HG03280 (cell line): ENCODE results near the gene MGA.

Source experiments
- ATAC-seq: cut with Tn5 transposase; IDR thresholded peaks from one replicate; pipeline ENCODE4 v1.9.1; 2021; ENCODE audit warnings: mild to moderate bottlenecking, moderate library complexity; ENCODE audit not compliant: unreplicated experiment

Gene MGA

DNA sequence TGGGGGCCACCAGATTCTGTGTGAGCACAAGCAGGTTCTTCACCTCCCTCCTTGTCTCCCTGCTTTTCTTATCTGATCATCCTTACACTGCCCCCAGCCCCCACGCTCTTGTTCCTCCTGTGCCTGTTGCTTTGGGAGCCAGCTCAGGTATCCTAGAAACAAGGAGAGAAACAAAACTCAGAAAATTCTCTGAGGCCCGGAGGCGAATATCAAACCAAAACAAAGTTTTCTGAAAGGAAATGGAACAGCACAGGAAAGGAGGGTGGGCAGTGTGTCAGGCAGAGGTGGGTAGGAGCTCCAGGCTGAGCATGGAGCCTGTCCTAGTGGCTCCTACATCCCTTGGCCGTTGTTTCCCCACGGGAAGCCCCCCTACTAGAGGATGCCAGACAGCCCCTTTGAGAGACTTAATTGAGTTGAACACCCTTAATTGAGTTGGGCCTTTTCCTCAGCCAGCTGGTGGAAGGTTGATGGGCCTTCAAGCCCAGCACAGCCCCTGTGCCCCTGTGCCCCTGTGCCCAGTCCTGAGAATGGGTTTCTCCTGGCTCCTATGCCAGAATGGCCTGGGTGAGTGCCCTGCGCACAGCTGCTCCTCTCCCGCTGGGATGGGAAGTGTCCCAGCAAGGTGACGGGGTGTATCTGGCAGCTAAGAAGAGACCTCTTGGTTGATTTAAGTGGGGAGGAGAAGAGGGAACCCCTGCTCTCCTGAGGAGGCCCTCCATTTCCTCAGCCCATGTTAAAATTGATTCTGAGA, 144.9 kb downstream of the MGA start:
- ATAC-seq: no peak

DNA sequence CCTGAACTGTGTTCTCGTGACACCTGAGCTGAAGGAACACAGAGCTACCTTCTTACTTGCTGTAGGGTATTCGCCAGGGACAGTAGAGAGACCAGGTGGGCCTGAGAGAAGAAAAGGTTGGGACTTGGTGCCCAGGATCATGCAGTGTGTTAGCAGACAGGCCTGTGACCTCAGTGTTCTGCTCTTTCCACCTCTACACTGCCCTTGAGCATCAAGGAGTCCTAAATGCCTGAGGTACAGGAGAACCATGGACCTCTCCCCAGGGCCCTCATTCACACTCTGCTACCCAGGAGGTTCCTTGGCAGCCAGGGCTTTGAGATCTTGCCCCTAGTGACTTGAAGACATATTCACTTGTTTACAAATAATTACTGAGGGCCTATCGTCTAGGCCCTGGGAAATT, 145.5 kb downstream of the MGA start:
- ATAC-seq: no peak

DNA sequence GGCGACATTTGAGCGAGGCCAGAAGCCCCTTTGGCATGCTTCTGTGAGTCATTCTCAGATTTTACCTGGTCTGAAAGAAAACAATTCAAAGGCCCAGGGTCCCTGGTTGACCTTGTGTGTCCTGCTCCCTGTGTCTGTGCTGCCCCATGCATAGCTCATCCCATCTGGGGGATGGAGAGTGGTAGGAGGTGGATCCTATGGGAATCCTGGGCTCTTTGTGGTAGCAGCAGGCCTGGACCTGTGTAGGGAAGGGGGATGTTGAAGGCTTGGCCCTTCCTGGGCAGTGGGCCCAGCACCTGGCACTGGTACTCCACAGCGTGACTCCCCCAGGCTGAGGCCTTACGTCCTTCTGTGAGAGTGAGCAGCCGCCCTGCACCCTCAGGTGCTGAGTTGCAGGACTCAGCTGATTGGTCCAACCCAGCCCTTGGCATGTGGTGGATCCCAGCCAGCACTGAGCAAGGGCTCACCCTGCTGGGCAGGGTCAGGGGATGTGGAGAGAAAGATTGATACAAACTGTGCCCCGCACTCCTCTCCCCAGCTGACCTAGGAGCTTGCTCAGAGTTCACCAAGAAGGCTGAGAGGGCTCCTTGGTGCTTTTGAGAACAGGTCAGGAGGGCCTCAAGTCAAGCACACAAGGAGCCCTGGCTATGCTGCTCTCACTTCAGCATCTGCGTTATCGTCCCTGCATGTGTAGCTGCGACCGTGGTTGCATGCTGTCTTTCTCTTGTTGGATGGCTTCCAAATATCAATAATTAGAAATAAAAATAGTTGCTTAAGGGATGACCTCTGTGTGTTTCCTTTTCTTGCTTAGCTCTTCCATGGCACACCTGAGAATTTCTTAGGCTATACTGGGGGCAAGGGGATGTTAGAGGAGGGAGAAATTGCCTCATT, 146.3 kb downstream of the MGA start:
- no peak for ATAC-seq

DNA sequence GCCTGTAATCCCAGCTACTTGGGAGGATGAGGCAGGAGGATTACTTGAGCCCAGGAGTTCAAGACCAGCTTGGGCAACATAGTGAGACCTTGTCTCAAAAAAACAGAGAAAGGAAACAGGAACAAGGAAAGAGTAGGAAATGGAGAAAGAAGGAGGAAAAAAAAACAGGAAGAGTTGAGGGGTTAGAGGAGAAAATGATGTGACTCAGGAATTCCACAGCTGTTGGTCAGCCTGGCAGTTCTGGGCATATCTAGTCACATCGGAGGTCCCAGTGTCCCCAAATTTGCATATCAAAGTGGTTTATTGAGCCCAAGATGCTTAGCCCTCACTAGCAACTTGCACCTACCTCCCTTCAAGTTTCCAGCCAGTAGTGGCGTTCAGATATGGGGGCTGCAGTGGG, 148.9 kb downstream of the MGA start:
- no peak for ATAC-seq

DNA sequence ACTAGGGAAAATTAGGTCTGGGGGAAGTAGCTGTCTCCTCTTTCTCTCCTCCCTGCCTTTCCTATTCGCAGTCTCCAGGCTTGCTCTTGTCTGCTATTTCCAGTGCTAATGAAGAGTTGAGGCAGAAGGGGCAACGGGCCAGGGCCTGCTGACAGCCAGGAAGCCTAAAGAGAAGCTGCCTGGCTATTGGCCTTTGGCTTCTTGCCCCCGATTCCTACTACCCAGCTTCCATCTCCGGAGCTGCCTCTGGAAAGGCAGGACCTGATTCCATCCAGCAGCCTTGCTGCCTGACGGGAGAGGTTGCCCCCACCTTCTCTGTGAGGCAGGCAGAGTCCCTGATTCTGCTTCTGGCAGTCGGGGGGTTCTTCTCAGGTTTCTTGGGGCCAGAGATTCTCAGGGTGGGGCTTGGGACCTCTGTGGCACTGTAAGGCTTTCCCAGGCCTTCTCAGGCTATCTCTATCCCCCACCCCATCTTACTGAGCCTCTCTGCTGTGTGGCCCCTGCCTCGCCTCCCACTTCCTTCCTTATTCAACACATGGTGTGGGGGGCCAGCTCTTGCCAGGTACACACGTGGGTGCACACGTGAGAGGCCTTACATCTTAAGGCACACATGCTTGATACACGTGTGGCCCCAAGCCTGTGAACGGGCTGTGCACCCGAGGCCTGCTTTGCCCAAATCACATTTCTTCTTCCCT, 149.5 kb downstream of the MGA start:
- no peak for ATAC-seq

DNA sequence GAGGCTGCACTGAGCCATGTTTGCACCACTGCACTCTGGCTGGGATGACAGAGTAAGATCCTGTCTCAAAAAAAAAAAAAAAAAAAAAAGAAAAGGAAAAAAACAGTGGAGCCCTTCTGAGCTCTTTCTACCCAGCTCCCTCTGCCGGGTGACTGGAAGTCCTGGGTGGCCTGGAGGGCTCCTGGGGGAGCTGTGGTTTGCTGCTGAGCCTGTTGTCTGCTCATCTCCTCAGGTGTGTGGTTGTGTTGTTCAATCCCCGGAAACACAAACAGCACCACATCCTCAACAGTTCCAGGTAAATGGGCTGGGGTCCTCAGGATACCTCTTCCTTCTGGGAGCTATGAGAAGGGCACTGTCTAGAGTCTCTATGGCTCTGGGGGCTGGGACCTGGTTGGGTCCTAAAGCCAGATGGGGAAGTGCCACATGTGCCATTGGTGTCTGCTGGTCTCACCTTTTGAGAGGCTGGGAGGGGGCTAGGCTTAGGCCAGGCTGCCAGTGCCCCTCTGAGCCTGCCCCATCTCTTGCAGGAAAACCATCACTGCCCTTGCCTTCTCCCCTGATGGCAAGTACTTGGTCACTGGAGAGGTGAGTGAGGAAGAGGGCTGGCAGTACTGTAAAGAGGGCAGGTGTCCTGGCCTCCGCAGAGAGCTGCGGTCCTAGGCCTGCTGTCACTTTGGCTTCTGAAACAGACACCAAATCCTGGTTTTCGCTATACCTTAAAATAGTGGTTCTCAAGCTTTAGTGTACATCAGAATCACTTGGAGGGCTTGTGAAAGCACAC, 150.6 kb downstream of the MGA start:
- ATAC-seq: no peak

DNA sequence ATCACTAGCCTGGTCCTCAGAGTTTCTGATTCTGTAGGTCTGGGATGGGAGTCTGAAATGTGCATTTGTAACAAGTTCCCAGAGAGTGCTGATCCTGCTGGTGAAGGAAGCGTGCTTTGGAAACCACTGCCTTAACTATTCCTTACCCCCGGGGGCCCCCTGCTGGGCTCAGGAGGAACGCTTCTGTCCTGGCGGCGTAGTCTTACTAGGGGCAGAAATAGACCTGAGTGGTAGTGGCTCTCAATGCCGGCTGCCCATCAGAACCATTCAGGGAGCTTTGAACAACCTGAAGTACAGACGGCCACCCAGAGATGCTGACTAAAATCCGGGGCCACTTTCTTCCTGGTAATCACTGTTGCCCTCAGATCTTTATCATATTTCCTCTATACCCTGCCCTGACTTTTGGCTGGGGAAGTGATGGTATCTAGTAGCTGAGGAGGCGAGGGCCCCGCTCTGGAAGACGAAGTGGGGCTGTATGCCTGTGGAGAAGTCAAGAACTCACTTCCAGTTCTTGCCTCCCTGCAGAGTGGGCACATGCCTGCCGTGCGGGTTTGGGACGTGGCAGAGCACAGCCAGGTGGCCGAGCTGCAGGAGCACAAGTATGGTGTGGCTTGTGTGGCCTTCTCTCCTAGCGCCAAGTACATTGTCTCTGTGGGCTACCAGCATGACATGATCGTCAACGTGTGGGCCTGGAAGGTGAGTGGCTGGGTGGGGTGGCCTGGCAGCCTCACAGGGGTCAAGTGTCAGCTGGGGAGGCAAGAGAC, 151.4 kb downstream of the MGA start:
- ATAC-seq: no peak

DNA sequence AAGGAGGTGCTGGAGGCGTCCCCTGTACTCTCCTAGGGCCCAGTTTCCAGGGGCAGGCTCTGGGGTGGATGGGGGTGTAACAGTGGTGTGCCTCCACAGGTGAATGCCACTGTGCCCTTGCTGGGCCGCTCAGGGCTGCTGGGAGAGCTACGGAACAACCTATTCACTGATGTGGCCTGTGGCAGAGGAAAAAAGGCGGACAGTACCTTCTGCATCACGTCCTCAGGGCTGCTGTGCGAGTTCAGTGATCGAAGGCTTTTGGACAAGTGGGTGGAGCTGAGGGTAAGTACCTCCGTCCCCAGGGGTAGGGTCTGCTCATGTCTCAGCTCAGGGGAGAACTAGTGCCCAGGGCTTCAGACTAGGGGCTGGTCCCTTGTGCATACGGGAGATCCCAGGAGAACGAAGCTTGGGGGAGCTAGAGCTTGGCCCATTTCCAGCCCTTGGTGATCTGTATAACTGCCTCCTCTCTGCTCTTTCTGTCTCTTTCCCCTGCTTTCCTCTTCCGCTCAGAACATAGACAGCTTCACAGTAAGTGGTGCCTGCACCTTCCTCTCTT, 152.7 kb downstream of the MGA start:
- no peak for ATAC-seq

DNA sequence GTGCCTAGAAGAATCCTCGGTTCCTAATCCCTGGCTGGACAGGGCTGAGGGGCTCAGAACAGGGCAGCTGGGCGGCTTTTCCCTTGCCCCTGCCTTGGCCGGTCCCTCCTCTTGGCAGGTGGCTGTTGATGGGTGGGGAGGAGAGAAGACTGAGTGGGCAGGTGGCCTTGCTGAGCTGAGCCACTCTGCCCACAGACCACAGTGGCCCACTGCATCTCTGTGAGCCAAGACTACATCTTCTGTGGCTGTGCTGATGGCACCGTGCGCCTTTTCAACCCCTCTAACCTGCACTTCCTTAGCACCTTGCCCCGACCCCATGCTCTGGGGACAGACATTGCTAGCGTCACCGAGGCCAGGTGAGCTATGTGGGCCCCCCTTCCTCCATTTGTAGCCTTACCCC, 153.2 kb downstream of the MGA start:
- no peak for ATAC-seq

DNA sequence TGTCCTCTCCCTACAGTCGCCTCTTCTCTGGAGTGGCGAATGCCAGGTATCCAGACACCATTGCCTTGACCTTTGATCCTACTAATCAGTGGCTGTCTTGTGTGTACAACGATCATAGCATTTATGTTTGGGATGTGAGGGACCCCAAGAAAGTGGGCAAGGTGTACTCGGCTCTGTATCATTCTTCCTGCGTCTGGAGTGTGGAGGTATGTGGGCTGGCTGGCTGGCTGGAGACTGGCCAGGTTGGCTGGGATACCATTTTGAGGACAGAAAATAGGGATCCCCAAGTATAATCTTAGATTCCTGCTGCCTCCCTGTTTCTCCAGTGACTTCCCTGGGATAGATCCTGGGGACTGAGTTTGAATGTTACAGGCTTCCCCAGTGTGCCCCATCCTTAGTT, 154.3 kb downstream of the MGA start:
- ATAC-seq: no peak

DNA sequence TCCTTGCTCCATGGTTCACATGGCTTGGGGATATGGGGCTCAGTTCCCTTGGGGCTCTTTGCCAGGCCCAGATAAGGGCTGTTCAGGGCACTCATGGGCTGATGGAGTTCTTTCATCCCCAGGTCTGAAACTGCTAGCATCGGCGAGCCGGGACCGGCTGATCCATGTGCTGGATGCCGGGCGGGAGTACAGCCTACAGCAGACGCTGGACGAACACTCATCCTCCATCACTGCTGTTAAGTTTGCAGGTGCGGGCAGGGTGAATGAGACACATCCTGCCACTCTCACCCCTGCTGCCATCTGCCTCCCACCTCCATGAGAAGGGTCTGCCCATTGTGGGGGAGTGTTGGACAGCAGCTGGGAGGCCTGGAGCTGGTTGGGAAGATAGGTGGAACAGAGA, 156.6 kb downstream of the MGA start:
- ATAC-seq: no peak

DNA sequence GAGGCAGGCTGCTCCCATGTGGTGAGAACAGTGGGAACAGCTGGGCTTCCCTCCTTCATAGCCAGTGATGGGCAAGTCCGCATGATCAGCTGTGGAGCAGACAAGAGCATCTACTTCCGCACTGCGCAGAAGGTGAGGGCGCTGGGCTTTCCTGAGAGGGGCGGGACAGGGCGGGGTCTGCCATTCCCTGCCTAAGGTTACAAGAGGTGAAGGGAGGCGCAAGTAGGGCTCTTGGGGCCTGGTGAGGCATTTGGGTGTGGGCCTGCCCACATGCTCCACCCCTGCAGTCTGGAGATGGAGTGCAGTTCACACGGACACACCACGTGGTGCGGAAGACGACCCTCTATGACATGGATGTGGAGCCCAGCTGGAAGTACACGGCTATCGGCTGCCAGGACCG, 157.1 kb downstream of the MGA start:
- no peak for ATAC-seq

DNA sequence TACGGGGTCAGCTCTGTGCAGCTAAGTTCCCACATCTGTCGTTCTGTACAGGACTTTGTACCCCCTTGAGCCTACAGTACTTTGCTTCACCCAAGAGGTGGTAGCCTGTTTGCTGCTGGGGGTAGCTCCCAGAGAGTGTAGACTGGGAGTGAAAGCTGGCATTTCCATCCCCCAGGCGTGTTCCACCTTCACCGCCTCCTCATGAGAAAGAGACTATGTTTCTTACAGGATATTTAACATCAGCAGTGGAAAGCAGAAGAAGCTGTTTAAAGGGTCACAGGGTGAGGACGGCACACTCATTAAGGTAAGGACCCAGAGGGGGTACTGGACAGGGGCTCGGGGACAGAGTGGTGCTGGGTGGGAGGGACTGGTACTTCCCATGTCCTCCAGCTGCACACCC, 157.6 kb downstream of the MGA start:
- no peak for ATAC-seq

DNA sequence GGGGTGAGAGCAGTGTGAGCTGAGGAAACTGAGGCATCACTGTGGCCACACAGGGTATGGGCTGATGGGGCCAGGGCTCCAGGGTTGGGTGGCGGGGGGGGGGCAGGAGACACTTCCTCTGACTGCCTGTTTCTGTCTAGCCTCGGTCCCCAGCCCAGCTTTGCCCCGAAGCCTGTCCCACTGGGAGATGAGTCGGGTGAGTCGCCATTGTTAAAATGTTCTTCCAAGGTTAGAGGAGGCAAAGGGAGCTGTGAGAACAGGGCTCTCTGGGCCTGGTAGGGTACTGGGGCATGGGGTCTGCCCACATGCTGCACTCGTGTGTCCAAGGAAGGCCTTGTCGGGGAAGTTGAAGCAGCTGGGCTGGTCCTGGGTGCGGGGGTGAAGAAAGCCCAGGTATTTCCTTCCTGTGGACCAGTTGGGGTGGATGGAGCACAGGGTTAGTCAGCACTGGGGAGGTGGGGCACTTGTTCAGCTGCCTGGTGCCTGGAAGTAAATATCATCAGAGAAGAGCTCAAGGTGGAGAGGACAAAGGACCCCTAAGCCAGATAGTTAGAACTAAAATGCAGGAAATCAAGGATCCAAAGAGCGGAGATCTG, 159.3 kb downstream of the MGA start:
- ATAC-seq: no peak

DNA sequence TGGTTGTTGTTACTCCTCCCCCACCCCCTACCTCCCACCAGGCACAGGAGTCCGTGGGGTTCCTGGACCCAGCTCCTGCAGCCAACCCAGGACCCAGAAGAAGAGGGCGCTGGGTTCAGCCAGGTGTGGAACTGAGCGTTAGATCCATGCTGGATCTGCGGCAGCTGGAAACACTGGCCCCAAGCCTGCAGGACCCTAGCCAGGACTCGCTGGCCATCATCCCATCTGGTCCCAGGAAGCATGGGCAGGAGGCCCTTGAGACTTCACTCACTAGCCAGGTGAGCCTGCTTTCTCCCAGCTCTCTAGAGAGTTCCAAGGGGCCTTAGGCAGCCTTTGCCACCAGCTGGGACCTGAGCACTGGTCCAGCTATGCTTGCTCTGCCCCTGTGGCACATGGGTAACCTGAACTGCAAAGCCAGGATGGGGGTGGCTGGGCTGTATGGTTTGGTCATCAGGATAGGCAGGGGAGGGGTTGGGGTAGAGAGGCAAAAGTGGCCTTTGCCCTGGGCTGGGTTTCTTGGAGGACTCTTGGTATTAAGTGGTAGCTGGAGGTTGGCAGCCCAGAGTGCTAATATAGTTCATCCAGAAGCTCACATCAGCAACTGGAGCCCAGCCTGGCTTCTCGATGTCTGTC, 160.7 kb downstream of the MGA start:
- no peak for ATAC-seq

DNA sequence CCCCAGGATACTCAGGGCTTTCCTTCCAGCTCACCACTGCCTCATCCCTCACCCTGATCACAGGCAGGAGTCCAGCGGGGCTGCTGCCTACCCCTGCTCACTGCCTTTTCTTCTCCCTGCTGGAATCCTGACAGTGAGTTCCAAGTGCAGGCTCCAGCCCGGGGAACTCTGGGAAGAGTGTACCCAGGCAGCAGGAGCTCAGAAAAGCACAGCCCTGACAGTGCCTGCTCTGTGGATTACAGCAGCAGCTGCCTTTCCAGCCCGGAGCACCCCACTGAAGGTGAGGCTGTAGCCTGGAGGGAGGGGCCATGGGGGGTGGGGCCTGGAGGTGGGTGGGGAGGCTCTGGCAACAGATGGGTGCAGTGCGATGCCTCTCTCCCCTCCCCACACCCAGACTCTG, 161.6 kb downstream of the MGA start:
- ATAC-seq: no peak

DNA sequence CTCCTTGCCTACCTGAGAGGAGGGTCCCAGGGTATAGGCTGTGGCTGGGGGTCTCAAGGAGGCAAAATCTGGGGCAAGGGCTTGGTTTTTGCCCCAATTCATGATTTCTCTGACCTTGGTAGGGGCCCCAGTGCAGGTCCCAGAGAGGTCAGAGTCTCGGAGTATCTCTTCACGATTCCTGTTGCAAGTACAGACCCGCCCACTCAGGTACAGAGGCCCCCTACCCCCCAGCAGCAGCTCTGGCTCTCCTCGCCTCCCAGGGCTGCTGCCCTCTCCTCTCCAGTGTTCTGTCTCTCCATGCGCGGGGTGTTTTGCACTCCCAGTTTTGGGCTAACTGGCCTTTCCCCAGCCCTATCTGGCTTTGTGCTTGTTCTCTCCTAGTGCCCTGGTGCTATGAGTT, 162.3 kb downstream of the MGA start:
- no peak for ATAC-seq
